A673 (cell line): ENCODE results near the gene ICE1. TPM values are rescaled to one million over a fixed set of nuclear protein-coding genes. Genes with fewer than 3 reads are reported as not detected.
"Not testable (repeated sequence)": the region's sequence is repeated elsewhere in the genome, so short reads cannot be mapped to it uniquely, and the experiment has no call there.

Source experiments
- BruUV-seq: library from RNA; stranded (reverse); fragments of 400-500 nt; replicated peaks from 2 replicates; lab custom pipeline; 2021; lab: Mats Ljungman, UMichigan
- CTCF ChIA-PET: fragments of 300-600 bp; sonication (Branson Sonifier 250); formaldehyde crosslinking; loops from one replicate; lab custom pipeline; 2022; ENCODE audit warnings: antibody characterized with exemption; lab: Charles Lee
- POLR2A ChIA-PET: fragments of 300-600 bp; sonication (Branson Sonifier 250); formaldehyde crosslinking; loops from one replicate; lab custom pipeline; 2022; ENCODE audit warnings: antibody characterized with exemption; ENCODE audit not compliant: low non-redundant PET; lab: Charles Lee
- DNase-seq: peaks from one replicate; pipeline ENCODE4 v3.0.0-alpha.2; 2015; ENCODE audit warnings: low spot score
- H3K27ac ChIP-seq: fragments of 200-600 bp; sonication (generic); 2 replicates; pipeline ENCODE4 v1.5.1; 2016; ENCODE audit warnings: mixed run types, low read depth, mild to moderate bottlenecking, mixed read lengths, antibody characterized with exemption, low read length; ENCODE audit not compliant: poor library complexity, severe bottlenecking
- H3K27me3 ChIP-seq: fragments of 200-600 bp; sonication (generic); replicated peaks from 2 replicates; pipeline ENCODE4 v1.6.1; 2017; ENCODE audit warnings: mixed run types, low read depth, mild to moderate bottlenecking, mixed read lengths, antibody characterized with exemption, low read length; ENCODE audit not compliant: insufficient read depth, poor library complexity
- H3K36me3 ChIP-seq: fragments of 200-600 bp; sonication (generic); 2 replicates; pipeline ENCODE4 v1.6.1; 2016; ENCODE audit warnings: mixed run types, mild to moderate bottlenecking, mixed read lengths, antibody characterized with exemption, low read length; ENCODE audit not compliant: insufficient read depth, poor library complexity, severe bottlenecking
- H3K4me1 ChIP-seq: fragments of 200-600 bp; sonication (generic); 2 replicates; pipeline ENCODE4 v1.6.1; 2017; ENCODE audit warnings: mixed run types, mild to moderate bottlenecking, mixed read lengths, antibody characterized with exemption, low read length; ENCODE audit not compliant: insufficient read depth, poor library complexity, severe bottlenecking
- H3K4me3 ChIP-seq: fragments of 200-600 bp; sonication (generic); 2 replicates; pipeline ENCODE4 v1.5.1; 2016; ENCODE audit warnings: low read depth, mixed run types, mild to moderate bottlenecking, mixed read lengths, low read length; ENCODE audit not compliant: poor library complexity, severe bottlenecking
- H3K9me3 ChIP-seq: fragments of 200-600 bp; sonication (generic); 2 replicates; pipeline ENCODE4 v1.6.1; 2016; ENCODE audit warnings: mixed run types, low read depth, mild to moderate bottlenecking, mixed read lengths, antibody characterized with exemption, low read length; ENCODE audit not compliant: poor library complexity, severe bottlenecking
- EZH2 ChIP-seq: fragments of 200-600 bp; sonication (generic); IDR thresholded peaks from 2 replicates; pipeline ENCODE4 v1.6.1; 2017; ENCODE audit warnings: borderline replicate concordance, low read depth, mild to moderate bottlenecking, mixed read lengths, antibody characterized with exemption, low read length; ENCODE audit not compliant: poor library complexity, severe bottlenecking
- intact Hi-C: fragments of 100-400 bp; cut with micrococcal nuclease; formaldehyde crosslinking; loops from one replicate; pipeline ENCODE4 v1.10.0; 2022; ENCODE audit not compliant: unreplicated experiment
- total RNA-seq: library from RNA; stranded (reverse); gene quantifications from 2 replicates; pipeline ENCODE4 v1.2.3, GENCODE V29; 2021
- TF ChIP-seq, protein P1 (sequence below): fragments of 300-800, 200-600 bp; sonication (generic); conservative IDR thresholded peaks from 2 replicates; pipeline ENCODE4 v1.5.1; 2017; ENCODE audit warnings: low read depth, mild to moderate bottlenecking, antibody characterized with exemption, low read length, moderate library complexity, mixed read lengths

The ICE1 gene
- total RNA-seq, 1 experiment from 2014 or later = 37.2 TPM

DNA sequence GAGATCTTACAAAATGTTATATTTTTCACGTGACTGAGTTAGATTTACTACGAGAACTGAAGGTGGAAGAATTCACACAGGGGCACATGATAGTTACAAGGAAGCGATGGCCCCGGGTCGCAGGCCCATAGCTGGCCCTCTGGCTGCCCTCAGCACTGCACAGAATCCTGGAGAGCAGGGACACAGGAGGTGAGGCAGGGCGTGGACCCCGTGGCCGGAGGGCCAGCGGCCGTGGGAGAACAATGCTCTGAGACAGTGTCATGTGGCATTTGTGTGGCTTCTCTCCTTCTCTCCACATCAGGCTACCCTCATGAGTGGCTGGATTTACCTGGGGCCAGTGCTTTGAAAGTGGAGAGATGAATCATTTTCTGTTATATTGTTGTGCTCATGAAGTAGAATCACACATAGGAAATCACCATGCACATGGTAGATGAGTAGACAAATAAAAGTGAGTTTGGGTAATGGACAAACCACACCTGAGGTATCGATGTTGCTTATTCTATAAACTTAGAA is 89.5 kb downstream of the ICE1 start:
- intact Hi-C loops = no loop called here
- no TSS peak for BruUV-seq
- CTCF ChIA-PET = no interaction called here
- no peaks in the 10 kb centered on the region for H3K9me3 ChIP-seq
- TF ChIP-seq EZH2 = no peak
- TF ChIP-seq, protein P1, sequence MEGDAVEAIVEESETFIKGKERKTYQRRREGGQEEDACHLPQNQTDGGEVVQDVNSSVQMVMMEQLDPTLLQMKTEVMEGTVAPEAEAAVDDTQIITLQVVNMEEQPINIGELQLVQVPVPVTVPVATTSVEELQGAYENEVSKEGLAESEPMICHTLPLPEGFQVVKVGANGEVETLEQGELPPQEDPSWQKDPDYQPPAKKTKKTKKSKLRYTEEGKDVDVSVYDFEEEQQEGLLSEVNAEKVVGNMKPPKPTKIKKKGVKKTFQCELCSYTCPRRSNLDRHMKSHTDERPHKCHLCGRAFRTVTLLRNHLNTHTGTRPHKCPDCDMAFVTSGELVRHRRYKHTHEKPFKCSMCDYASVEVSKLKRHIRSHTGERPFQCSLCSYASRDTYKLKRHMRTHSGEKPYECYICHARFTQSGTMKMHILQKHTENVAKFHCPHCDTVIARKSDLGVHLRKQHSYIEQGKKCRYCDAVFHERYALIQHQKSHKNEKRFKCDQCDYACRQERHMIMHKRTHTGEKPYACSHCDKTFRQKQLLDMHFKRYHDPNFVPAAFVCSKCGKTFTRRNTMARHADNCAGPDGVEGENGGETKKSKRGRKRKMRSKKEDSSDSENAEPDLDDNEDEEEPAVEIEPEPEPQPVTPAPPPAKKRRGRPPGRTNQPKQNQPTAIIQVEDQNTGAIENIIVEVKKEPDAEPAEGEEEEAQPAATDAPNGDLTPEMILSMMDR = no peak
- H3K27ac ChIP-seq = no peak overlapping the region
- no peaks in the 10 kb centered on the region for H3K36me3 ChIP-seq
- peaks cover 61% of the 10 kb centered on the region for H3K27me3 ChIP-seq
- H3K4me3 ChIP-seq = no peak overlapping the region
- POLR2A ChIA-PET = no interaction called here
- no peak for DNase-seq
- no peaks in the 10 kb centered on the region for H3K4me1 ChIP-seq

- peaks cover 56% of the 10 kb centered on the region for H3K27me3 ChIP-seq
- intact Hi-C loops = no loop called here
- no peak for DNase-seq
- POLR2A ChIA-PET = no interaction called here
- no peak overlapping the region for H3K4me3 ChIP-seq
- no TSS peak for BruUV-seq
- no peaks in the 10 kb centered on the region for H3K36me3 ChIP-seq
- no peaks in the 10 kb centered on the region for H3K4me1 ChIP-seq
- CTCF ChIA-PET = no interaction called here
- H3K27ac ChIP-seq = no peak overlapping the region
- no peaks in the 10 kb centered on the region for H3K9me3 ChIP-seq
- no peak for TF ChIP-seq EZH2
- TF ChIP-seq, protein P1 = no peak
Observed at GRCh38 chr5:5512543-5512942, 90.1 kb downstream of the ICE1 start.

DNA sequence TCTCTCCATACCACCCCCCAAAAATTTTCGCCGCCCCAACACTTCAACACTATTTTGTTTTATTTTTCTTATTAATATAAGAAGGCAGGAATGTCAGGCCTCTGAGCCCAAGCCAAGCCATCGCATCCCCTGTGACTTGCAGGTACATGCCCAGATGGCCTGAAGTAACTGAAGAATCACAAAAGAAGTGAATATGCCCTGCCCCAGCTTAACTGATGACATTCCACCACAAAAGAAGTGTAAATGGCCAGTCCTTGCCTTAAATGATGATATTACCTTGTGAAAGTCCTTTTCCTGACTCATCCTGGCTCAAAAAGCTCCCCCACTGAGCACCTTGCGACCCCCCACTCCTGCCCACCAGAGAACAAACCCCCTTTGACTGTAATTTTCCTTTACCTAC is 98.1 kb downstream of the ICE1 start:
- H3K9me3 ChIP-seq, CTCF ChIA-PET, H3K27ac ChIP-seq, intact Hi-C loops, H3K36me3 ChIP-seq, H3K4me3 ChIP-seq, H3K4me1 ChIP-seq, BruUV-seq, DNase-seq, POLR2A ChIA-PET, H3K27me3 ChIP-seq: not testable (repeated sequence)

DNA sequence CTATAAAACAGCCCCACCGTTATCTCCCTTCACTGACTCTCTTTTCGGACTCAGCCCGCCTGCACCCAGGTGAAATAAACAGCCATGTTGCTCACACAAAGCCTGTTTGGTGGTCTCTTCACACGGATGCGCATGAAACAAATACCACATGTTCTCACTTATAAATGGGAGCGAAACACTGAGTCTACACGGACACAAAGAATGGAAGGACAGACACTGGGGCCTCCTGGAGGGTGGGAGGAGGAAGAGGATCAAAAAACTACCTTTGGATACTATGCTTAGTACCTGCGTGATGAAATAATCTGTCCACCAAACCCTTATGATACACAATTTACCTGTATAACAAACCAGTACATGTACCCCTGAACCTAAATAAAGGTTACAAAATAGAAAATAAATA is 98.6 kb downstream of the ICE1 start:
- intact Hi-C loops = no loop called here
- no peak overlapping the region for H3K4me3 ChIP-seq
- DNase-seq = no peak
- no peaks in the 10 kb centered on the region for H3K4me1 ChIP-seq
- H3K36me3 ChIP-seq = no peaks in the 10 kb centered on the region
- H3K9me3 ChIP-seq = no peaks in the 10 kb centered on the region
- no peak overlapping the region for H3K27ac ChIP-seq
- ChIA-PET POLR2A (no interaction called here), CTCF (no interaction called here)
- peaks cover 4% of the 10 kb centered on the region for H3K27me3 ChIP-seq
- TF ChIP-seq, protein P1 = no peak
- BruUV-seq = no TSS peak
